Umbilical cord (tissue), 2 donors: ENCODE data around the gene ANTXR1. TPM values are rescaled to one million over a fixed set of nuclear protein-coding genes. Genes with fewer than 3 reads are reported as not detected.
A peak's percentile ranks its signal among the peaks of the same experiment; 100 is the strongest.

Experiments used
- DNase-seq: peaks from one replicate; pipeline ENCODE4 v3.0.0-alpha.2; 2015; ENCODE audit warnings: low spot score
- total RNA-seq: library from RNA; depleted of rRNA; stranded (reverse); fragments of >200 nt; gene quantifications from one replicate; pipeline ENCODE4 v1.2.3, GENCODE V29; 2014; ENCODE audit warnings: low replicate concordance; ENCODE audit not compliant: insufficient read depth

ANTXR1 gene
- total RNA-seq, 1 donor from 2014 or later, result 137 TPM

DNA sequence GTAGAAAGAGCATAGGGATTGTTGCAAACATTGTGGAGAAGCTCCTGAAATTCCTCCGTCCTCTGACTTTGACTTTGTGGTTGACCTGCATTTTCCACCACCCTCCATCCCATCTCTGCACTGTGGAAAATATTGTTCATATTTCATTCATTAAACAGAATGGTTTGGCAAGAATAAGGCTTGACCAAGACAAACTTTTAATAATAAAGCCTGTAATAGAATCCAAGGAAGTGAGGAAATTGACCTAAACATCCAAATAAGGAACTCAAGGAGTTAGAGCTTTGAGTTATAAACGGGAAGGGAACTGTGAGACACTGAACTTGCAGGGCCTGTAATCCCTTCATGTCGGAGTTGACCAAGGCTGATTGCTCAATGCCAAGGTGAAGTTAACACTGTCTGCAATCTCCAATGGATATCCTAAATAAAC is 258.9 kb downstream of the ANTXR1 start:
- DNase-seq, result peak; percentile 52

DNA sequence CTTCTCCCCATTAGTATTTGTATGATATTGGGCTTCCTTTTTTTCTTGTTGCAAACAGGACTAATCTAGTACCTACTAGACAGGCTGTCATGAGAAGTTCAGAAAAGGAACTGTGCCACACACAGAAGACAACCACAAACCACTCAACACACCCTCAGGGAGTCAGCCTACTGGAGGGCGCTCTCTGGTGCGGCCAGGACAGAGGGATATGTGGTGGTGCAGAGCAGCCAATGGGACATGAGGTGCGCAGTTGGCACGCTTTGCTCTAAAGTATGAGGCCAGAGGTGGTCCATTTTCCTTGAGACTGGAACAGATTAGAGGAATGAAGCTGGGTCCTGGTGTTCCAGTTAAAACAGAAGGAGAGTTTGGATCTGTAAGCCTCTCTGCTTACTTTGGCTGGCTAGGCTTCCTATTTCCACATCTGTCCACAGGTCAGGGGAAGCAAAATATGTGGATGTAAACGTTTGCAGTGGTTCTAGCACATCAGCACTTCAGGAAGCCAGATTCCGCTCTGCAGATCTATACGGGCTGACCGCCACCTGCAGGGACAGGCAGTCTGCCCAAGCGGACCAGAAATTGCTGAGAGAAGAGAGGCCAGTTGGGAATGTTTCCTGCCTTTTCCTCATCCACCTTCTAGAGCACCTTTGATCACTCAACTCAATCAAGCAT is 260.0 kb downstream of the ANTXR1 start:
- no peak for DNase-seq

DNA sequence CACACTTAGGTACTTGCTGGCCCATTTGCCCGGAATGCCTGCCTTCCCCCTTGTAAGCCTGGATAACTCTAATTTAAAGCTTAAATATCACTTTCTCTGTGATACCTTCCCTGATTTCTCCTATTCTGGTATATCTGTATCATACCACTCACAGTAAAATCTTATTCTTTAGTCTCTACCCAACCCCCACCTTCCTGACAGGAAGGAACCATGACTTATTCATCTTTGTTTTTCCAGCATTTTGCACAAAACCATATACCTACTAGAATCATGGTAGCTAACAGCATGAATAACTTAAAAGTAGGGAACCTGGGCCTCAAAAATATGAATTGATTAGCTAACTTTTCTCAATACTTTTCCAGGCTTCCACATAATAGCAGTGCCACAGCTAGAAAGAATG is 262.5 kb downstream of the ANTXR1 start:
- no peak for DNase-seq

DNA sequence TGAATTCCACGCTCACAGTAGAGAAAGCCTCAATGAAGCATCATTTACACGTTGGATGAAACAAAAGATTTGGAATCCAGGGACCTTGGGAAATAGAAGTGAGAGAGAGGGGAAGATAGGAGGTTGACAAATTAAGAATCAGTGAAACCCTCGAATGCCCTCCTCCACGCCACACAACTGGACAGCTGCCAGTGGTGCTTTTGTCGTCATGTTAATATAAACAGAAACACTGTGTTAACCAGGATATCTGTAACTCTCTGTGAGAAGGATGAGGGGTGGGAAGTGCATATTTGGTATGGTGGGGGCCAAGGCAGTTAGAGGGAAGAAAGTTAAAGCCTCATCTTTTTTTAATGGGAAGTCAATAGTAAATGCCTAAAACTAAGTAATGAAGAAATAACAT is 265.4 kb downstream of the ANTXR1 start:
- no peak for DNase-seq

DNA sequence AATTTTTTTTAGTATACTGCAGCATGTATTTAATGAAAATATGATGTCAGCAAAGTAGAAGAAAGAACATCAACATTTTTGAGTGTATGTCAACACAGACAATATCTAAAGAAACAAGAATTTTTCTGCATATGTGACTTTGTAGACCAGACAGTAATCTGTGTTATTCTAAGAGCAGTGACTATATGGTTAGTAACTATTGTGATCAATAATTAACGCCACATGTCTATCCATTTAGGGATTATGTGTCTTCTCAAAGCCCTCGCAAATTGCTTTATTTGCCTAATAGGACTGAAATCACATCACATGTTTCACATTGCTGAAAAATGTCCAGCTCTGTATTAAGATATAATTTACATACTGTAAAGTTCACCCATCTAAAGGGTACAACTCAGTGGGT is 266.2 kb downstream of the ANTXR1 start:
- no peak for DNase-seq

DNA sequence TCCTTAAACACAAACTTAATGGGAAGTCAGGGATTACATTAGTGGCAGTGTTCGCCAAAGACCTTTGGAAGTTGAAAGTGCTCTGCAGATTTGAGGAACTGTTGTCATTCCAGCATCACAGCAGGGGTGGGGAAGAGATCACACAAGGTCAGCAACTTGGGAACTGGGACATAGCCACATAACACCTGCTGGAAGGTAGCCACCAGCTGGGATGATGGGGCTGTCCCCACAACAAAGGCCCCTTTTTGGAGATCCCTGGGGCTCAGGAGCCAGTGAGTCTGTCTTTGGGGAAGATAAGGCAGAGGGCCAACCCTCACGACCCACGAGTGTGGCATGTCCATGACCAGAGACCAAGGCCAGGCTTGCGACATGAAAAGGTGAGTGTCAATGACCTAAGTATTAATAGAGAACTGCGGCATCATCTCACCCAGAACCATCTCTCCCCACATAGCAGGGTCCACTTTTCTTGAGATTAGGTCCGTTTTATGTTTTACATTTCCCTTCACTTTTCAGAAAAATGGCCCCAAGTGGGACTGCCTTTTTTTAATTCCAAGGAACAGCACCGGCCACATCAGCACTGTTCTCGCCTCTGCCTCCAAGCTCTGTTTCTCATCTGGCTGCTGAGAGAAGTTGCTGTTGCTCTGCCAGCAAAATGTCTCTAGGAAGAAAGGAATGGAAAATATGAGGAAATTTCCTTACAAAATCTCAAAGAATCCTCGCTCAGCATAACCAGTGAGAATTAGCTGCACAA is 267.1 kb downstream of the ANTXR1 start:
- DNase-seq, result peak; percentile 72

DNA sequence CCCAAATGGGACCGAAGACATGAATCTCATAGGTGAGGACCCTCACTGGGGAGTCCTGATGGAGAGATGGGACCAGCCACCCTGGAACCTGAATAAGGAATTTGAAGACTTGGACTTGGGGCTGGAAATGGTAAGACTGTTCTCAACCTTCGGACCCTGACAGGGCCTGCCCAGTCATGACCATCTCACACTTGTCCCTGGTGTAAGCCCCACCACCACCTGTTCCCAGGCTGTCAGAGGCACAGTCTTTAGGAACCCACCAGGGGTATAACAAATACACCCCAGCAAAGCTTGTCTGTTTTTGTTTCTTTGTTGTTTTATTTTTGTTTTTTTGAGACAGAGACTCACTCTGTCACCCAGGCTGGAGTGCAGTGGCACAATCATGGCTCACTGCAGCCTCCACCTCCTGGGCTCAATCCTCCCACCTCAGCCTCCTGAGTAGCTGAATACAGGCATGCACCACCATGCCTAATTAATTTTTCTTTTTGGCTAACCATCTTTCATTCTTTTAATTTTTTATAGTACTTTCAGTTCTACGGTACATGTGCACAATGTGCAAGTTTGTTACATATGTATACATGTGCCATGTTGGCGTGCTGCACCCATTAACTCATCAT is 267.9 kb downstream of the ANTXR1 start:
- no peak for DNase-seq

DNA sequence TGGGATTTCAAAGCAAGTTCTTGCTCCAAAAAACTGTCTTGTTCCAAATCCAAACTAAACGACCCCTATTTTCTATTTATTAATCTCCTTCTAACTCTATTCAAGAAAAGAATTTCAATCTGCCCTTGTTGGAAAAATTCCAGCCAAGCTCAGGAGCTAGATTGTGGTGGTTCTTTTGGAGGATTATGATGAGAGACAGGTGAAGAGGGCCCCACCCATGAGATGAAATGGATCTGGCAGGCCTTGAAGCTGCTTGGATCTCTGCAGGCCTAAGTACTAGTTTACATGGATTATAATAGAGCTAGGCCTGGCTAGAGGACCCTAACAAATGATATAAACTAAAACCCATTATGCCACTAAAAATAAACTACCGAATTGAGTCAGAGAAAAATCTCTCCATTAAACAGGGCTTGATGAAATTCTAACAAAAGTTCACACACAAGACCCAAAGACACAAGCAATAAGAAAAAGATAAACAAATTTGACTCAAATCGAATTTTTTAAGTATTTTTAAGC is 272.5 kb downstream of the ANTXR1 start:
- DNase-seq, result peak; percentile 69

DNA sequence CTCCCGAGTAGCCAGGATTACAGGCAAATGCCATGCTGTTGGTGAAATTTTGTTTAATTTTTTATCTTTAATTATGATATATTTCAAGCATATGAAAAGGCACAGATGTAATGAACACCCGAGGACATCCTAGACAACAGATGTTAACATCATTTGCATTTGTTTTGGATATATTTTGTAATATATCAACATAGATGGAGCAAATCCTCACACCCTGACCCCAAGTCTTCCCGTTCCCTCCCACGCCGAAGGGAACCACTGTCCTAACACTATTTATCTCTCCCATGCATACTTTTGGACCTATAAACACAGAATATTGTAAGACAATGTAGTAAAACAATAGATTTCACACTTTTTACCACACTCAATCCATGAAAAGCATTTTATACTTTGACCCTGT is 274.6 kb downstream of the ANTXR1 start:
- DNase-seq, result no peak

DNA sequence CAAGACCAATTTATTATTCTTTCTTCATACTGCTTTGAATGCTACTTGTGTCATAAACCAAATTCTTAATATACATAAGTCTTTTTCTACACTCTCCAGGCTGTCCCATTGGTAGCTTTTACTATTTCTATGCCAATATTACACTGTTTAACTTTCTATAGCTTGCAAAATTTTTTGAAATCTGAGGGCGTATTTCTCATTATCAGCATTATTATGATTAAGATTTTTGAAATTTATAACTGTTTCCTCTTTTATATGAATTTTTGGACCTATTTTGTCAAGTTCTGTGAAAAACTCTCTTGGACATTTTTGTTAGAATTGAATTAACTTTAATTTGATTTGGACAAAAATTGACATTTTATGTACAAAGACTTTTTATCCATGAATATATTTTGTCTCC is 275.4 kb downstream of the ANTXR1 start:
- DNase-seq, result no peak

DNA sequence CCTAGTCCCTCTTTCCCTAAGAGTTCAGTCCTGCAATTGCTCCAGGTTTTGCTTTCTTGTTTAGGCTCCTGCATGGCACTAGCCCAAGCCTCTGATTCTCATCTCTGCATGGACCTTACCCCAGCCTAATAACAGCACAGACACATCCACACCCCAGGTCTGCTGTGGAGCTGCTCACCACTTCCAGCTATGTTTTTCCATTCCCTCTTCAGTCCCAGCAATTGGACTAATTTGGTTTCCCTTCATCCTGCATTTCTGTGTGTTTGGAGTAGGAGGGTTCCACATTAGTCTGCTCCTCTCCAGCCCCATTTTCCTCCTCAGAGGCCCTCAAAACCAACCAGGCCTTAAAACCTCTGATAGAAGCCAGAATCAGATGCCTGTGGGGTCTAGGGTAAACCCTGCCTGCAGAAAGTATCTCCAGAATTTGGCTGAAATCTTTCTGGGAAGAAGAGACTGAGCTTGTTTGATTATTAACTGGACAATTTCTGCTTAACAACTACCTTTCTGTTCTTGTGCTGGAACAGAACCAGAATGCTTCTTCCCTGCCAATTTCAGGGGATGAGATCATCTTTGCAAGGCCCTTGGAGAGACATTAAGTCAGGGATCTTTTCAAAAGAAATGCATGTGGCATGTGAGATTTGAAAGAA is 278.1 kb downstream of the ANTXR1 start:
- peak; percentile 94 for DNase-seq

DNA sequence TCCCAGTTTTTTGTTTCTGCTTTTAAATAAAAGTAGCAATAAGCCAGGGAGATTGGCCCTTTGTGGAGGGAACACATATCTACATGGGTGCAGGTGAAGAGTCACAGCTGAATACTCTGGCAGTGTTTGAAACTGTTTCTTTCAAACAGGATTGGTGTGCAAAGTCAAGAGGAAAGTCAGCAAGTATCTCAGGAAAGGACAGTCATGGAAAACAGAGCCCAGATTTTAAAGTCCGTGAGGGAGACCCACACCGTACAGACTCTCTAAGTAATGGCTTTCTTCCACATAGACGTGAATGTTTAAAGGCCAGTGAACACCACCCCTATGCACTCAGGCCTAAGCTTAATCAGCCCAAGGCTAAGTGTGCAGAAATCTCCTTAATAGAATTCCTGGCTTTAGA is 278.7 kb downstream of the ANTXR1 start:
- DNase-seq, result no peak

DNA sequence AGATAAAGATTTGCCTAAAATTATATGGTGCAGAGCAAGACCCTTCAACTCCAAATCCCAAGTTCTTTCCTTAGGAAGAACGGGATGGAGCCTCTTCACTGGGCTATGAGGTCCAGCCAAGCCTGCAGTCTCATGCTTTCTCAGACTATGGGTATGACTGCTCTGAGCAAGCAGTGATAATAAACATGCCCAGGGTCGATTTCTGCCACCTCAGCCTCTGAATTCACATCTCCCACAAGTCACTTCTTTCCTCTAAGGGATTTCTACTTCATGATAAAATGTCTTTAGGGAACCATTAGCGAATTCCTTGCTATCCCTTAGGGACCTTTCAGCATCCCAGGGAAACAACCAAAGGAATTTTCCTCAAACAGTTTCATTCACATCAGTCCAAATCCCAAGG is 279.3 kb downstream of the ANTXR1 start:
- DNase-seq, result no peak

DNA sequence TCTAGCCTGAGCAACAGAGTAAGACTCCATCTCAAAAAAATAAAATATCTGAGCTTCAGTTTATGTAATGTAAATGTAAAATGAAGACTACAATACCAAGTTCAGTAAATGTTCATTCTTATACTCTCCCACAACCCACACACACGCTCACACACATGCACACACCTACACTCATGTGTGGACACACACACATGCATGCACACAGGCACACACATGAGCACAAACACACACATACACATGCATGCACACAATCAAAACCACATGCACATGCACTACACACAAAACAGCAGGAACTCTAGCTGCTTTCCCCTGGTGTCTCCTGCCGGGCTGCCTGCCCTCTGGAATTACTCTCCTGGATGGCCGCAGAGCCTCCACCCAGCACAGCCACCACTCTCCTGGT is 283.4 kb downstream of the ANTXR1 start:
- DNase-seq, result no peak

DNA sequence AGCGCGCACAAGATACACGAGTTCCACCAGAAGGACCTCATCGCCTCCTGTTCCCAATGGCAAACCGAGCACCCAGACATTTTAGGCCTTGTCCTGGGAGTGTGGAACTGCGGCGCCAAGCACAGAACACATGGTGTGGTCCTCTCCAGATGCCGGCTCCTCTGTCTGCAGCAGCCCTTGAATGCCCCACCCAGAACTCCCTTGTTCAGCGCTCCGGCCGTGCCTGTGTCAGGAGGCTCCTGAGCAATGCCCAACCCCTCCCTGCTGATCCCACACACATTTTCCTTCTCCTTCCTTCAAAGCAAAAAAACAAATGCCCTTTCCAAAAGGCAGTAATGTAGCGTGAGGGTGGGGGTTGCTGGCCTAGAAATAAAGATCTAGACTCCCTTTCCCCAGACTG is 284.2 kb downstream of the ANTXR1 start:
- DNase-seq, result peak; percentile 61

DNA sequence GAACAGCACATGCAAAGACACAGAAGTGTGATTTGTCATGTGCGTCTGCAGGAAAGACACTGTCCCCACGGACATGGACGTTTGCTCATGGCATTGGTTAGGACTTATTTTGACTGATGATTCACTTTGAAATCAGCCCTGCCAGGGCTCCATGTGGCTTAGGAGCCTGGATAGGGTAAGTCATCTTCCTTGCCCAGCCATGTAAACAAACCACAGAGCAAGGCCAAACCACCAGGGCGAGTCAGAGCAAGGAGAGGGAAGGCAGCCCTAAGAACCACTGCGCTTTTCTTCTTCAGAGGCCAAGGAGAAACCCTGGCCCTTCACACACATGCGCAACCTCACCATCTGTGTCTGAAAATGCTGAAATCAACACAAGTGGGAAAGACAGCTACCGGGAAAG is 285.3 kb downstream of the ANTXR1 start:
- DNase-seq, result no peak

DNA sequence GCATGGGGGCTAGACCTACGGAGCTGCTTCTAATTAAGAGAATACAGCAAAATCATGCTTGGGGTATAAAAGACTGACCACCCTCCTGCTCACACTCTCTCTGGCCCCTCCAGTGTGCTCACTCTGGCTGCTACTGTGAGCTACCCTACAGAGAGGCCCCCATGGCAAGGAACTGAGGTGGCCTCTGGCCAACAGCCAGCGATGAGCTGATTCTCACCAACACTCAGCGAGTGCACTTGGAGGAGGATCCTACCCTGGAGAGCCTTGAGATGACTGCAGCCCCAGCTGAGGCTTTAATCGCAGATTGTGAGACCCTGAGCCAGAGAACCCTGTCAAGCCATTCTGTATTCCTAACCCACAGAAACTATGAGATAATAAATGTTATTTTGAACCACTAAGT is 285.9 kb downstream of the ANTXR1 start:
- DNase-seq, result peak; percentile 78

Other genes starting within 250 kb of the ANTXR1 start
- gene BMP10, start 141.8 kb upstream of the ANTXR1 start, total RNA-seq, result 0.48 TPM
- 0.96 TPM for gene GKN2, start 60.3 kb upstream of the ANTXR1 start, total RNA-seq
- gene GKN1, start 38.5 kb upstream of the ANTXR1 start, total RNA-seq, result not detected